Mesothelial cell of epicardium (in vitro differentiated cells): ENCODE data around the gene PTPRZ1. TPM values are rescaled to one million over a fixed set of nuclear protein-coding genes. Genes with fewer than 3 reads are reported as not detected.

Experiments used
- DNase-seq, 2 experiments: peaks; one replicate each; pipeline ENCODE4 v3.0.0; 2021; ENCODE audit warnings: low spot score in 2 of 2; ENCODE audit not compliant: unreplicated experiment in 2 of 2
- H3K27ac Mint-ChIP-seq: 2 replicates; pipeline ENCODE4 v1.8.0; 2021; ENCODE audit warnings: mixed read lengths
- H3K27me3 Mint-ChIP-seq: 2 replicates; pipeline ENCODE4 v1.8.0; 2021; ENCODE audit warnings: low read depth, mixed read lengths
- H3K36me3 Mint-ChIP-seq: 2 replicates; pipeline ENCODE4 v1.8.0; 2021; ENCODE audit warnings: mixed read lengths
- H3K4me1 Mint-ChIP-seq: 2 replicates; pipeline ENCODE4 v1.8.0; 2021; ENCODE audit warnings: mixed read lengths
- H3K4me3 Mint-ChIP-seq: 2 replicates; pipeline ENCODE4 v1.8.0; 2021; ENCODE audit warnings: mild to moderate bottlenecking, moderate library complexity, mixed read lengths
- H3K9me3 Mint-ChIP-seq: 2 replicates; pipeline ENCODE4 v1.8.0; 2021; ENCODE audit warnings: mixed read lengths
- CTCF ChIP-seq: fragments of 200-600 bp; sonication (generic); IDR thresholded peaks from one replicate; pipeline ENCODE4 v1.5.0; 2021; ENCODE audit warnings: antibody characterized with exemption; ENCODE audit not compliant: unreplicated experiment
- total RNA-seq: library from RNA; stranded (reverse); gene quantifications from 3 replicates; pipeline ENCODE4 v1.2.1, GENCODE V29; 2021

PTPRZ1 gene
- total RNA-seq, 1 donor from 2014 or later: 3.4 TPM

- H3K4me1 Mint-ChIP-seq: peaks cover 7% of the 10 kb centered on the region
- H3K4me3 Mint-ChIP-seq: no peak overlapping the region
- no peaks in the 10 kb centered on the region for H3K9me3 Mint-ChIP-seq
Measured at GRCh38 chr7:121913947-121914675, 41.1 kb downstream of the PTPRZ1 start.

GRCh38 chr7:121914676-121915279 is 41.8 kb downstream of the PTPRZ1 start:
- DNase-seq: no peak
- H3K9me3 Mint-ChIP-seq: no peaks in the 10 kb centered on the region
- H3K27ac Mint-ChIP-seq: no peak overlapping the region
- peaks cover 2% of the 10 kb centered on the region for H3K27me3 Mint-ChIP-seq
- H3K36me3 Mint-ChIP-seq: no peaks in the 10 kb centered on the region
- TF ChIP-seq CTCF: no peak
- peaks cover 7% of the 10 kb centered on the region for H3K4me1 Mint-ChIP-seq
- H3K4me3 Mint-ChIP-seq: no peak overlapping the region

More at GRCh38 chr7:121913947-121914675, 41.1 kb downstream of the PTPRZ1 start:
- no peak overlapping the region for H3K27ac Mint-ChIP-seq
- peaks cover 2% of the 10 kb centered on the region for H3K27me3 Mint-ChIP-seq
- no peaks in the 10 kb centered on the region for H3K36me3 Mint-ChIP-seq
- no peak for TF ChIP-seq CTCF
- DNase-seq: no peak

- no peaks in the 10 kb centered on the region for H3K9me3 Mint-ChIP-seq
- no peak for TF ChIP-seq CTCF
- H3K4me1 Mint-ChIP-seq: peaks cover 4% of the 10 kb centered on the region
- H3K27ac Mint-ChIP-seq: no peak overlapping the region
- no peaks in the 10 kb centered on the region for H3K36me3 Mint-ChIP-seq
- no peaks in the 10 kb centered on the region for H3K27me3 Mint-ChIP-seq
- no peak overlapping the region for H3K4me3 Mint-ChIP-seq
- no peak for DNase-seq
Measured at GRCh38 chr7:121916211-121916610, 43.2 kb downstream of the PTPRZ1 start.

- Mint-ChIP-seq H3K9me3 (no peaks in the 10 kb centered on the region), H3K36me3 (no peaks in the 10 kb centered on the region), H3K4me1 (peaks cover 1% of the 10 kb centered on the region), H3K4me3 (no peak overlapping the region), H3K27ac (no peak overlapping the region), H3K27me3 (peaks cover 7% of the 10 kb centered on the region)
- no peak for TF ChIP-seq CTCF
- DNase-seq: no peak
Measured at GRCh38 chr7:121919986-121920385, 47.0 kb downstream of the PTPRZ1 start.

GRCh38 chr7:121924269-121925186 is 51.6 kb downstream of the PTPRZ1 start:
- DNase-seq: no peak
- H3K4me1 Mint-ChIP-seq: peaks cover 4% of the 10 kb centered on the region
- H3K4me3 Mint-ChIP-seq: no peak overlapping the region
- no peaks in the 10 kb centered on the region for H3K36me3 Mint-ChIP-seq
- TF ChIP-seq CTCF: no peak
- H3K27ac Mint-ChIP-seq: no peak overlapping the region
- no peaks in the 10 kb centered on the region for H3K9me3 Mint-ChIP-seq
- peaks cover 7% of the 10 kb centered on the region for H3K27me3 Mint-ChIP-seq
